Left colon (tissue), 2 donors: ENCODE measurements around the gene FAM221B. TPM values are rescaled to one million over a fixed set of nuclear protein-coding genes. Genes with fewer than 3 reads are reported as not detected.

ENCODE experiments used
- ATAC-seq: fragments of 200-7000 bp; cut with Tn5 transposase; one replicate; pipeline ENCODE4 v1.9.1; 2020; ENCODE audit warnings: mild to moderate bottlenecking, moderate library complexity
- DNase-seq, 2 donors: peaks; one replicate each; pipeline ENCODE4 v3.0.0-alpha.2; 2020
- intact Hi-C, 2 donors: fragments of 100-400 bp; cut with DNase I in 1 of 2; cut with micrococcal nuclease in 1 of 2; formaldehyde crosslinking; loops; one replicate each; pipeline versions ENCODE4 v1.11.2 to v1.14.0; 2022; cut with DNase I, micrococcal nuclease
- total RNA-seq, 2 donors: library from RNA; stranded (reverse); fragmentation: NEBNext Ultra II Directional; extraction: Animal tissue kit (Norgen Biotek cat#: 25700); gene quantifications; one replicate each; pipeline ENCODE4 v1.2.1, GENCODE V29; 2021
- donor health status: DM: no; HTN: no; CAD: no.
- donor health status: DM: yes; HTN: yes; CAD: no.

Gene FAM221B
- total RNA-seq, 2 donors from 2014 or later, result 0.28 TPM; not detected in 1

GRCh38 chr9:35771943-35772342, 56.6 kb downstream of the FAM221B start:
- peak; percentile 92 for ATAC-seq
- DNase-seq, result no peak
- intact Hi-C loops, result no loop called here

- peak; percentile 61 for ATAC-seq
- intact Hi-C loops, result no loop called here
- peak in 1 of 2 donors; percentile 38 for DNase-seq
Measured at GRCh38 chr9:35771534-35771933, 57.0 kb downstream of the FAM221B start.

GRCh38 chr9:35771075-35771433, 57.5 kb downstream of the FAM221B start:
- intact Hi-C loops, result no loop called here
- ATAC-seq (peak; percentile 54), DNase-seq (no peak)

GRCh38 chr9:35769763-35770162, 58.8 kb downstream of the FAM221B start:
- DNase-seq (no peak), ATAC-seq (no peak)
- intact Hi-C loops, result no loop called here

GRCh38 chr9:35767458-35767857, 61.1 kb downstream of the FAM221B start:
- intact Hi-C loops, result no loop called here
- DNase-seq (no peak), ATAC-seq (no peak)

- no peak for ATAC-seq
- intact Hi-C loops, result no loop called here
Measured at GRCh38 chr9:35766997-35767396, 61.5 kb downstream of the FAM221B start.

More at GRCh38 chr9:35766997-35767396, 61.5 kb downstream of the FAM221B start:
- no peak for DNase-seq

Other genes starting within 250 kb of the FAM221B start
- gene TESK1, start 223.5 kb downstream of the FAM221B start, total RNA-seq, result 10 to 100 TPM; 37.7 to 47.8 TPM
- gene CD72, start 210.3 kb downstream of the FAM221B start, total RNA-seq, result 1 to 10 TPM; 1.2 to 2.2 TPM
- 1 to 10 TPM in 1 of 2 donors, under 1 TPM in 1; 0.46 to 1.4 TPM for gene SIT1, start 177.8 kb downstream of the FAM221B start, total RNA-seq
- over 10,000 TPM; 19,198 to 30,979 TPM for gene RMRP, start 170.7 kb downstream of the FAM221B start, total RNA-seq
- 10 to 100 TPM; 25.0 to 33.1 TPM for gene CCDC107, start 170.4 kb downstream of the FAM221B start, total RNA-seq
- 1 to 10 TPM; 5.2 to 7.6 TPM for gene ARHGEF39, start 163.5 kb downstream of the FAM221B start, total RNA-seq
- gene CA9, start 154.8 kb downstream of the FAM221B start, total RNA-seq, result under 1 TPM; 0.56 to 0.89 TPM
- gene TPM2, start 138.8 kb downstream of the FAM221B start, total RNA-seq, result 100 to 1,000 TPM in 1 of 2 donors, 10 to 100 TPM in 1; 25.9 to 277 TPM
- gene TLN1, start 96.5 kb downstream of the FAM221B start, total RNA-seq, result 100 to 1,000 TPM; 142 to 172 TPM
- gene CREB3, start 96.1 kb downstream of the FAM221B start, total RNA-seq, result 10 to 100 TPM; 40.2 to 40.6 TPM
- gene GBA2, start 79.5 kb downstream of the FAM221B start, total RNA-seq, result 100 to 1,000 TPM; 179 to 186 TPM
- 10 to 100 TPM; 54.8 to 56.3 TPM for gene RGP1, start 79.4 kb downstream of the FAM221B start, total RNA-seq
- not detected for gene MSMP, start 74.5 kb downstream of the FAM221B start, total RNA-seq
- gene NPR2, start 37.1 kb downstream of the FAM221B start, total RNA-seq, result 1 to 10 TPM; 7.4 to 7.9 TPM
- 1 to 10 TPM in 1 of 2 donors, under 1 TPM in 1; 0.15 to 1.5 TPM for gene SPAG8, start 16.5 kb downstream of the FAM221B start, total RNA-seq
- 10 to 100 TPM; 56.0 to 59.4 TPM for gene HINT2, start 13.7 kb downstream of the FAM221B start, total RNA-seq
- 10 to 100 TPM; 15.4 to 16.4 TPM for gene TMEM8B, start 496 bp upstream of the FAM221B start, total RNA-seq
- not detected for gene OR13J1, start 41.7 kb upstream of the FAM221B start, total RNA-seq
- gene HRCT1, start 77.5 kb upstream of the FAM221B start, total RNA-seq, result 10 to 100 TPM; 17.4 to 58.7 TPM
- 1 to 10 TPM; 1.3 to 2.1 TPM for gene SPAAR, start 80.8 kb upstream of the FAM221B start, total RNA-seq
- gene OR2S2, start 129.4 kb upstream of the FAM221B start, total RNA-seq, result not detected
- 1 to 10 TPM; 2.9 to 4.7 TPM for gene RECK, start 208.2 kb upstream of the FAM221B start, total RNA-seq